Kidney capillary endothelial cell (primary cell): ENCODE data around the gene NEO1.

Experiments used
- DNase-seq: peaks from one replicate; pipeline ENCODE4 v3.0.0-alpha.2; 2018; ENCODE audit warnings: low spot score

NEO1 gene

GRCh38 chr15:73051807-73052652 is at the start of gene NEO1:
Gene NEO1, plus strand, starts transcription at chr15:73052463. Its CDS starts 213 bp downstream, at chr15:73052676.
- DNase-seq: no peak

- no peak for DNase-seq
These were observed 47.8 kb upstream of the NEO1 start for GRCh38 chr15:73004462-73004861.

GRCh38 chr15:73005032-73005431 is 47.2 kb upstream of the NEO1 start:
- no peak for DNase-seq

- no peak for DNase-seq
These were observed 46.8 kb upstream of the NEO1 start for GRCh38 chr15:73005446-73005845.

- no peak for DNase-seq
These were observed 45.7 kb upstream of the NEO1 start for GRCh38 chr15:73006523-73006922.

- DNase-seq: no peak
These were observed 42.9 kb upstream of the NEO1 start for GRCh38 chr15:73009066-73010056.

GRCh38 chr15:73010154-73011152 is 41.8 kb upstream of the NEO1 start:
- no peak for DNase-seq

GRCh38 chr15:73014904-73015303 is 37.4 kb upstream of the NEO1 start:
- no peak for DNase-seq

- no peak for DNase-seq
These were observed 36.8 kb upstream of the NEO1 start for GRCh38 chr15:73015493-73015892.

GRCh38 chr15:73017987-73018386 is 34.3 kb upstream of the NEO1 start:
- no peak for DNase-seq

GRCh38 chr15:73019154-73019553 is 33.1 kb upstream of the NEO1 start:
- DNase-seq: no peak

- DNase-seq: no peak
These were observed 32.6 kb upstream of the NEO1 start for GRCh38 chr15:73019601-73020146.

GRCh38 chr15:73021139-73021621 is 31.1 kb upstream of the NEO1 start:
- no peak for DNase-seq

GRCh38 chr15:73022161-73022560 is 30.1 kb upstream of the NEO1 start:
- DNase-seq: no peak

GRCh38 chr15:73023071-73023470 is 29.2 kb upstream of the NEO1 start:
- no peak for DNase-seq

- no peak for DNase-seq
These were observed 28.1 kb upstream of the NEO1 start for GRCh38 chr15:73024168-73024567.

GRCh38 chr15:73026511-73027054 is 25.7 kb upstream of the NEO1 start:
- DNase-seq: no peak

- DNase-seq: no peak
These were observed 24.2 kb upstream of the NEO1 start for GRCh38 chr15:73028031-73028430.

GRCh38 chr15:73028831-73029451 is 23.3 kb upstream of the NEO1 start:
- no peak for DNase-seq

- no peak for DNase-seq
These were observed 22.1 kb upstream of the NEO1 start for GRCh38 chr15:73030122-73030679.
